ENCODE measurements around the gene PLAA. TPM values are rescaled to one million over a fixed set of nuclear protein-coding genes. Genes with fewer than 3 reads are reported as not detected.

The PLAA gene
- total RNA-seq, 2 experiments from 2014 or later: 28.3 to 29.8 TPM

Other genes with a start within 250 kb of the PLAA start
- gene CAAP1, start 54.4 kb downstream of the PLAA start, total RNA-seq: 10 to 100 TPM; 17.7 to 18.6 TPM
- 10 to 100 TPM in 1 of 2 experiments, 1 to 10 TPM in 1; 9.2 to 10.1 TPM for gene IFT74, start 9.2 kb upstream of the PLAA start, total RNA-seq
- gene LRRC19, start 58.4 kb upstream of the PLAA start, total RNA-seq: not detected
- not detected for gene TEK, start 162.0 kb upstream of the PLAA start, total RNA-seq

Data from activated naive CD8-positive, alpha-beta T cell treated with anti-CD3 and anti-CD28 coated beads, Interleukin-2, amount 10 ng/mL, durations not matched to agents 7 days and 5 days (primary cell).